BLaER1 treated with 17β-estradiol and CSF1 and Interleukin-3, amounts not matched to agents 10 nM and 100 nM (cell line): Measurements from ENCODE around the gene OPA1.

Experiments used
- H3K27ac ChIP-seq, 11 experiments: shearing (Covaris generic); formaldehyde crosslinking; 2 replicates each; pipeline ENCODE4 v1.8.1; 2022
- H3K27me3 ChIP-seq, 11 experiments: shearing (Covaris generic); formaldehyde crosslinking; 2 replicates each; pipeline ENCODE4 v1.8.1; 2022
- H3K36me3 ChIP-seq, 11 experiments: shearing (Covaris generic); formaldehyde crosslinking; 2 replicates each; pipeline ENCODE4 v1.8.1; 2022
- H3K4me1 ChIP-seq, 10 experiments: shearing (Covaris generic); formaldehyde crosslinking; 2 replicates each; pipeline ENCODE4 v1.8.1; 2022
- H3K4me2 ChIP-seq, 11 experiments: shearing (Covaris generic); formaldehyde crosslinking; 2 replicates each; pipeline ENCODE4 v1.8.1; 2022
- H3K4me3 ChIP-seq, 10 experiments: shearing (Covaris generic); formaldehyde crosslinking; 2 replicates each; pipeline ENCODE4 v1.8.1; 2022
- H3K9ac ChIP-seq, 11 experiments: shearing (Covaris generic); formaldehyde crosslinking; 2 replicates each; pipeline ENCODE4 v1.8.1; 2022
- H3K9me3 ChIP-seq, 11 experiments: shearing (Covaris generic); formaldehyde crosslinking; replicated peaks in 1 of 11; 2 replicates each; pipeline ENCODE4 v1.8.1; 2022
- H4K20me1 ChIP-seq, 11 experiments: shearing (Covaris generic); formaldehyde crosslinking; 2 replicates each; pipeline ENCODE4 v1.8.1; 2022
- Cebpa-rat ChIP-seq, 11 experiments: shearing (Covaris generic); IDR thresholded peaks; 2 replicates each; pipeline ENCODE4 v1.8.1; 2022

OPA1 gene

GRCh38 chr3:193729601-193730000 is 136.6 kb downstream of the OPA1 start:
- TF ChIP-seq Cebpa-rat (IDR thresholded peaks at IDR 0.05) = no peak
- Histone ChIP-seq H3K36me3 (no peaks in the 10 kb centered on the region), H4K20me1 (no peaks in the 10 kb centered on the region), H3K4me1 (no peaks in the 10 kb centered on the region), H3K4me3 (no peak overlapping the region), H3K9ac (no peak overlapping the region), H3K27me3 (no peaks in the 10 kb centered on the region), H3K4me2 (no peak overlapping the region), H3K9me3 (no peaks in the 10 kb centered on the region), H3K27ac (no peak overlapping the region)

DNA sequence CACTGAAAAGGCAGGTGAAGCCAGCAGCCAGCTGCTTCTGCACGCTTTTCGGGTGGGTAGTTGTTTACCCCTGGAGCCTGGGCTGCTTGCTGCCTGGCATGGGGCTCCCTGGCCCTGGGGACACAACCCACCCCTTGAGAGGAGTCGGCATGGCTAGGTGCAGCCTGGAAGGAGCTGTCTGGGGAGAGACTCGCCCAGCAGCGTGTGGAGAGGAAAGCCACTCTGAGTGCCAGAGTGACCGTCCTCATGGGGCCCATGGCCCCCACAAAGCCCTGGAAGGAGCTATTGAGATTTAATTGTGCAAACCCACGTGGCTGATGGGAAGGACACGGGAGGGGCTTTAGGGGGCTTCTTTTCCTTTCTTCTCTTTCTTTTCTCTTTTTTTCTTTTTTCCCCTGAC is 137.5 kb downstream of the OPA1 start:
- Histone ChIP-seq H3K4me1 (no peaks in the 10 kb centered on the region), H3K36me3 (no peaks in the 10 kb centered on the region), H3K4me2 (no peak overlapping the region), H4K20me1 (no peaks in the 10 kb centered on the region), H3K9ac (no peak overlapping the region), H3K9me3 (no peaks in the 10 kb centered on the region), H3K27me3 (no peaks in the 10 kb centered on the region), H3K27ac (no peak overlapping the region), H3K4me3 (no peak overlapping the region)
- no peak for TF ChIP-seq Cebpa-rat (IDR thresholded peaks at IDR 0.05)

DNA sequence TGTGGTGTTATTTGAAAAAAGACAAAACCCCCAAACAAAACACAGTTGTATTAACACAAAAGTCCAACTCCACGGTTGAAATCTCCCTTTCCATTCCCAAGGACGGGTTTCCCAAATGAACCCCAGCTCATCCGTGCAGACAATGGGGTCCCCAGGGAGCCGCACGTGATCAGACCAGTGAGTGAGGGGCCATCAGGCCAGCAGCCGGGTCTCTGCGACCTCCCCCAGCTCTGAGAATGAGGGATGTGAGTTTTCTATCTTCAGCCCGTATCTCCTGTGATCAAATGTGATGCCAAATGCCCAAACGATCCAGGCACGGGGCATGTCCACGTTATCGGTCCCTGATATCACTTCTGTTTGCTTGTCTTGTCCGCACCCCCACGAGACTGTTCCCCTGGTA is 138.0 kb downstream of the OPA1 start:
- no peak overlapping the region for H3K27ac ChIP-seq
- H3K9ac ChIP-seq = no peak overlapping the region
- H3K9me3 ChIP-seq = no peaks in the 10 kb centered on the region
- no peaks in the 10 kb centered on the region for H3K36me3 ChIP-seq
- H3K4me3 ChIP-seq = no peak overlapping the region
- H3K4me2 ChIP-seq = no peak overlapping the region
- no peaks in the 10 kb centered on the region for H3K4me1 ChIP-seq
- H4K20me1 ChIP-seq = no peaks in the 10 kb centered on the region
- no peaks in the 10 kb centered on the region for H3K27me3 ChIP-seq
- TF ChIP-seq Cebpa-rat (IDR thresholded peaks at IDR 0.05) = no peak

DNA sequence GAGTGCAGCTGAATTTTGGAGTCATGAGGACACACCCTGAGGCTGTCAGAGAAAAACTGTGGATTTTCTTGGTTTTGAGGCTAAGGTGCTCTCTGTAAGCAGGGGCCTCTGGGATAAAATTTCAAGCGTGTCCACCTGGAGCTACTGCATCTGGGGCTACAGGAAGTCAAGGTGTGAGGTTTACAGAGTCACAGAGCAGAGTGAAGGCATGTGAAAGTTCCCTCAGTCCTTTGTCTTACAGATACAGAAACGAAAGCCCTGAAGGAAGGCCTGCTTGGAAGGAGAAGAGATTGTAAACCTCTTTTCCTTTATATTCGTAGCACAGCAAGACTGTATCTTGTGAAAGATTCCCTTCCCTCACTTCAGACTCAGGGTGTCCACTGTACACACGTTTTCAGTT is 138.6 kb downstream of the OPA1 start:
- Histone ChIP-seq H3K4me2 (no peak overlapping the region), H3K36me3 (no peaks in the 10 kb centered on the region), H3K9me3 (no peaks in the 10 kb centered on the region), H4K20me1 (no peaks in the 10 kb centered on the region), H3K27ac (no peak overlapping the region), H3K27me3 (no peaks in the 10 kb centered on the region), H3K4me3 (no peak overlapping the region), H3K4me1 (no peaks in the 10 kb centered on the region), H3K9ac (no peak overlapping the region)
- TF ChIP-seq Cebpa-rat (IDR thresholded peaks at IDR 0.05) = no peak

GRCh38 chr3:193732391-193732790 is 139.4 kb downstream of the OPA1 start:
- no peak overlapping the region for H3K4me2 ChIP-seq
- no peak for TF ChIP-seq Cebpa-rat (IDR thresholded peaks at IDR 0.05)

GRCh38 chr3:193732827-193733226 is 139.8 kb downstream of the OPA1 start:
- no peak overlapping the region for H3K27ac ChIP-seq
- no peak overlapping the region for H3K4me2 ChIP-seq

More at GRCh38 chr3:193732391-193732790, 139.4 kb downstream of the OPA1 start:
- no peaks in the 10 kb centered on the region for H3K36me3 ChIP-seq
- no peak overlapping the region for H3K27ac ChIP-seq
- H4K20me1 ChIP-seq = no peaks in the 10 kb centered on the region
- H3K4me3 ChIP-seq = no peak overlapping the region
- H3K27me3 ChIP-seq = no peaks in the 10 kb centered on the region
- no peaks in the 10 kb centered on the region for H3K4me1 ChIP-seq
- no peaks in the 10 kb centered on the region for H3K9me3 ChIP-seq
- H3K9ac ChIP-seq = no peak overlapping the region

DNA sequence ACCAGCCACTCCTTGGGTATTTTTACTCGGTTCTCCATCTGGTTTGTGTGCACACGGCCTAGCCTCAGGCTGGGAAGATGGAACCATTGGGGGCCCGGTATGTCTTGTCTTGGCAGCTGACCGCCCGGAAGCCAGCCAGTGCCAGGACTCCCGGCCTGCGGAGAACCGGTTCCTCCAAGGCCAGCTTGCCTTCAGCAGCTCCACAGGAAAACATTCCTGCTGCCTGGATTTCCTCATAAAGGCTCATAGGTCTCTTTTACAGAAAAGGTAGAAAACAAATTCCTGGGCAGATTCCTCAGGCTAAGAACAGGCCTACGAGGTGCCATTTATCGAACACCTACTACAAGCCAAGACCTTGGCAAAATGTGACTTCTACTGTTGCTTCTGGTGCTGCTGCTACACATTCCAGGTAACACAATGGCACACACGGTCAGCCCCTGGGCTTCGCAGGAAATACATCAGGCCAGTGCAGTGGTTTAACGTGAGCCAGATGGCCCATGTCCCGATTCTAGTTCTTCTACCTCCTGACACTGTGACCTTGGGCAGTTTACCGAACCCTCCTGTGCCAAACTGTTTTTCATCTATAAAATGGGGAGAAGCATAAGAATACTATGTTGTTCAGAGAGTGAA is 141.8 kb downstream of the OPA1 start:
- Histone ChIP-seq H3K9ac (no peak overlapping the region), H3K9me3 (no peaks in the 10 kb centered on the region), H3K4me2 (no peak overlapping the region), H4K20me1 (no peaks in the 10 kb centered on the region), H3K27ac (no peak overlapping the region), H3K4me3 (no peak overlapping the region), H3K4me1 (no peaks in the 10 kb centered on the region), H3K27me3 (no peaks in the 10 kb centered on the region), H3K36me3 (no peaks in the 10 kb centered on the region)
- no peak for TF ChIP-seq Cebpa-rat (IDR thresholded peaks at IDR 0.05)

More at GRCh38 chr3:193732827-193733226, 139.8 kb downstream of the OPA1 start:
- no peak overlapping the region for H3K9ac ChIP-seq
- no peaks in the 10 kb centered on the region for H3K9me3 ChIP-seq
- no peaks in the 10 kb centered on the region for H3K27me3 ChIP-seq
- H3K4me1 ChIP-seq = no peaks in the 10 kb centered on the region
- TF ChIP-seq Cebpa-rat (IDR thresholded peaks at IDR 0.05) = no peak
- no peaks in the 10 kb centered on the region for H3K36me3 ChIP-seq
- H3K4me3 ChIP-seq = no peak overlapping the region
- no peaks in the 10 kb centered on the region for H4K20me1 ChIP-seq

- Histone ChIP-seq H4K20me1 (no peaks in the 10 kb centered on the region), H3K9me3 (no peaks in the 10 kb centered on the region), H3K9ac (no peak overlapping the region), H3K4me3 (no peak overlapping the region), H3K36me3 (no peaks in the 10 kb centered on the region), H3K4me1 (no peaks in the 10 kb centered on the region), H3K4me2 (no peak overlapping the region), H3K27me3 (no peaks in the 10 kb centered on the region), H3K27ac (no peak overlapping the region)
- TF ChIP-seq Cebpa-rat (IDR thresholded peaks at IDR 0.05) = no peak
Measured at GRCh38 chr3:193735850-193736249, 142.8 kb downstream of the OPA1 start.

DNA sequence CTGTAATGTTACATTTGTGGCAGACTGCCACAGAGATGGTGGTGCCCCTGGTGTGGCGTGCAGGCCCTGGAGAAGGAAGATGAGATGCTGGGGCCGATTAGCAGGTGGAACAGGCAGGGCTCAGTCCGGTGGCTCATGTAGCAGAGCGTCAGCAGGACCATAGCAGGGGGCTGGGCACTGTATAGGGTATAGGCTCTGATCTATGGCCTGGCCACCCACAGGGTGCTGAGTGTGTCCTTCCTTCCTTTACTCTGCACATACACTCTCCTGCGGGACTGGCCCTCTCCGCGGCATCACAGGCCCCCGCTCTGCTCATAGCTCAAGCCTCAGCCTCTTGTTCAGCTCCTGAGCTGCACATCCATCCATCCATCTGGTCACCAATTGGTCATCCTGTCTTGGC is 143.6 kb downstream of the OPA1 start:
- Histone ChIP-seq H3K4me2 (no peak overlapping the region), H3K4me1 (no peaks in the 10 kb centered on the region), H3K27ac (no peak overlapping the region), H3K9ac (no peak overlapping the region), H3K9me3 (no peaks in the 10 kb centered on the region), H3K4me3 (no peak overlapping the region), H3K27me3 (no peaks in the 10 kb centered on the region), H3K36me3 (no peaks in the 10 kb centered on the region), H4K20me1 (no peaks in the 10 kb centered on the region)
- TF ChIP-seq Cebpa-rat (IDR thresholded peaks at IDR 0.05) = no peak

GRCh38 chr3:193737191-193737751 is 144.3 kb downstream of the OPA1 start:
- Histone ChIP-seq H3K27me3 (no peaks in the 10 kb centered on the region), H3K27ac (no peak overlapping the region), H3K4me1 (no peaks in the 10 kb centered on the region), H3K4me2 (no peak overlapping the region), H3K36me3 (no peaks in the 10 kb centered on the region), H3K9me3 (no peaks in the 10 kb centered on the region), H3K4me3 (no peak overlapping the region), H3K9ac (no peak overlapping the region), H4K20me1 (no peaks in the 10 kb centered on the region)
- no peak for TF ChIP-seq Cebpa-rat (IDR thresholded peaks at IDR 0.05)
